Mesenchymal stem cell (in vitro differentiated cells and primary cell): ENCODE results near the gene ADIPOQ.

Source experiments
- DNase-seq: peaks from one replicate; pipeline ENCODE4 v3.0.0-alpha.2; 2013
- H2AFZ ChIP-seq: one replicate; pipeline ENCODE4 v1.6.1; 2013; ENCODE audit warnings: low read depth, mild to moderate bottlenecking, control low read depth, inconsistent platforms, low read length, moderate library complexity
- H2AK5ac ChIP-seq: 2 replicates; pipeline ENCODE4 v1.6.1; 2013; ENCODE audit warnings: low read length, moderate library complexity, mild to moderate bottlenecking, inconsistent platforms; ENCODE audit not compliant: severe bottlenecking
- H2BK120ac ChIP-seq: one replicate; pipeline ENCODE4 v1.6.1; 2013; ENCODE audit warnings: low read depth, mild to moderate bottlenecking, inconsistent platforms, low read length, moderate library complexity
- H2BK12ac ChIP-seq, 2 experiments: one replicate each; pipeline ENCODE4 v1.6.1; 2013; ENCODE audit warnings: inconsistent platforms in 2 of 2, low read length in 2 of 2, mild to moderate bottlenecking in 2 of 2, moderate library complexity in 2 of 2, control low read depth in 1 of 2
- H2BK15ac ChIP-seq: one replicate; pipeline ENCODE4 v1.6.1; 2013; ENCODE audit warnings: mild to moderate bottlenecking, low read depth, inconsistent platforms; ENCODE audit not compliant: poor library complexity, severe bottlenecking
- H2BK5ac ChIP-seq: 2 replicates; pipeline ENCODE4 v1.6.1; 2013; ENCODE audit warnings: low read depth, mild to moderate bottlenecking, low read length, control low read depth, inconsistent platforms; ENCODE audit not compliant: poor library complexity, severe bottlenecking
- H3K14ac ChIP-seq, 2 experiments: one replicate each; pipeline ENCODE4 v1.6.1; 2013; ENCODE audit warnings: inconsistent platforms in 2 of 2, low read length in 2 of 2, control low read depth in 1 of 2, mild to moderate bottlenecking in 1 of 2, moderate library complexity in 1 of 2
- H3K18ac ChIP-seq, 2 experiments: one replicate each; pipeline ENCODE4 v1.6.1; 2013; ENCODE audit warnings: inconsistent platforms in 2 of 2, low read length in 2 of 2, control low read depth in 1 of 2, low read depth in 1 of 2, mild to moderate bottlenecking in 1 of 2
- H3K23ac ChIP-seq, 2 experiments: one replicate each; pipeline ENCODE4 v1.6.1; 2013; ENCODE audit warnings: inconsistent platforms in 2 of 2, low read length in 2 of 2, mild to moderate bottlenecking in 2 of 2, moderate library complexity in 2 of 2, control low read depth in 1 of 2
- H3K27ac ChIP-seq: 2 replicates; pipeline ENCODE4 v1.5.1; 2013; ENCODE audit warnings: mild to moderate bottlenecking, moderate library complexity, low read length, control low read depth, inconsistent platforms; ENCODE audit not compliant: poor library complexity, severe bottlenecking
- H3K27me3 ChIP-seq, 2 experiments: 2 replicates each; pipeline versions ENCODE4 v1.6.1 to v1.7.0; 2013; ENCODE audit warnings: low read length in 2 of 2, mild to moderate bottlenecking in 2 of 2, moderate library complexity in 2 of 2, control low read depth in 1 of 2, inconsistent platforms in 1 of 2; ENCODE audit not compliant: control insufficient read depth in 1 of 2, insufficient read depth in 1 of 2
- H3K36me3 ChIP-seq, 2 experiments: 2 replicates each; pipeline versions ENCODE4 v1.6.1 to v1.7.0; 2013; ENCODE audit warnings: low read length in 2 of 2, control low read depth in 1 of 2, inconsistent platforms in 1 of 2, low read depth in 1 of 2, mild to moderate bottlenecking in 1 of 2; ENCODE audit not compliant: insufficient read depth in 2 of 2, control insufficient read depth in 1 of 2
- H3K4ac ChIP-seq, 2 experiments: one replicate each; pipeline ENCODE4 v1.6.1; 2013; ENCODE audit warnings: inconsistent platforms in 2 of 2, low read length in 2 of 2, mild to moderate bottlenecking in 2 of 2, moderate library complexity in 2 of 2, control low read depth in 1 of 2, low read depth in 1 of 2
- H3K4me1 ChIP-seq: 2 replicates; pipeline ENCODE4 v1.6.1; 2013; ENCODE audit warnings: low read depth, low read length, control low read depth; ENCODE audit not compliant: control insufficient read depth, insufficient read depth
- H3K4me2 ChIP-seq: 2 replicates; pipeline ENCODE4 v1.6.1; 2013; ENCODE audit warnings: low read length, mild to moderate bottlenecking, inconsistent platforms; ENCODE audit not compliant: poor library complexity, severe bottlenecking
- H3K4me3 ChIP-seq, 2 experiments: 2 replicates each; pipeline versions ENCODE4 v1.5.1 to v1.7.0; 2013; ENCODE audit warnings: low read length in 2 of 2, mild to moderate bottlenecking in 2 of 2, control low read depth in 1 of 2, low read depth in 1 of 2; ENCODE audit not compliant: insufficient read depth in 1 of 2
- H3K79me1 ChIP-seq: replicated peaks from 2 replicates; pipeline ENCODE4 v1.6.1; 2013; ENCODE audit warnings: mild to moderate bottlenecking, control low read depth, low read length, inconsistent platforms; ENCODE audit not compliant: poor library complexity, severe bottlenecking
- H3K9ac ChIP-seq: 2 replicates; pipeline ENCODE4 v1.7.0; 2013; ENCODE audit warnings: mild to moderate bottlenecking, low read length, moderate library complexity
- H3K9me3 ChIP-seq: 2 replicates; pipeline ENCODE4 v1.7.0; 2013; ENCODE audit warnings: mild to moderate bottlenecking, low read length; ENCODE audit not compliant: control insufficient read depth
- H4K8ac ChIP-seq: one replicate; pipeline ENCODE4 v1.6.1; 2013; ENCODE audit warnings: inconsistent platforms, mild to moderate bottlenecking, low read length, moderate library complexity
- H4K91ac ChIP-seq: one replicate; pipeline ENCODE4 v1.6.1; 2013; ENCODE audit warnings: mild to moderate bottlenecking, low read length, inconsistent platforms
- WGBS: methylation state at CpG from one replicate; pipeline ENCODE4 v1.1.7; 2013; ENCODE audit warnings: mixed read lengths; 5-methylcytosine and 5-hydroxymethylcytosine counted together

Gene ADIPOQ

GRCh38 chr3:186824430-186825139 is 17.9 kb upstream of the ADIPOQ start:
- no peak overlapping the region for H3K14ac ChIP-seq
- no peak overlapping the region for H2BK15ac ChIP-seq
- no peak overlapping the region for H2BK120ac ChIP-seq
- no peaks in the 10 kb centered on the region for H3K36me3 ChIP-seq
- no peaks in the 10 kb centered on the region for H3K9me3 ChIP-seq
- DNase-seq = no peak
- H2AK5ac ChIP-seq = peak overlapping the region; percentile 20
- H3K4ac ChIP-seq = no peak overlapping the region
- peak overlapping the region; percentile 27 for H3K27ac ChIP-seq
- peaks cover 14 to 17% of the 10 kb centered on the region in 2 experiments for H3K27me3 ChIP-seq
- no peak overlapping the region for H3K4me2 ChIP-seq
- H2BK12ac ChIP-seq = no peak overlapping the region
- H2BK5ac ChIP-seq = no peak overlapping the region
- H3K79me1 ChIP-seq = no peaks in the 10 kb centered on the region
- WGBS = 25% methylated on average over 18 of the region's 18 CpGs
- H3K23ac ChIP-seq = no peak overlapping the region
- H4K8ac ChIP-seq = peak overlapping the region; percentile 38
- peak overlapping the region; percentile 85 for H3K9ac ChIP-seq
- H3K4me3 ChIP-seq = peak overlapping the region in 1 of 2 experiments; percentile 82
- no peak overlapping the region for H3K18ac ChIP-seq
- H4K91ac ChIP-seq = no peak overlapping the region
- no peak overlapping the region for H2AFZ ChIP-seq
- peaks cover 34% of the 10 kb centered on the region for H3K4me1 ChIP-seq

GRCh38 chr3:186825294-186825821 is 17.2 kb upstream of the ADIPOQ start:
- no peak overlapping the region for H2AK5ac ChIP-seq
- no peaks in the 10 kb centered on the region for H3K36me3 ChIP-seq
- peak overlapping the region; percentile 85 for H3K9ac ChIP-seq
- H3K27me3 ChIP-seq = peaks cover 22 to 25% of the 10 kb centered on the region in 2 experiments
- peak overlapping the region in 1 of 2 experiments; percentile 47 for H2BK12ac ChIP-seq
- no peak overlapping the region for H4K8ac ChIP-seq
- peak; percentile 65 for DNase-seq
- H3K79me1 ChIP-seq = no peaks in the 10 kb centered on the region
- no peak overlapping the region for H3K4ac ChIP-seq
- H2BK5ac ChIP-seq = no peak overlapping the region
- no peak overlapping the region for H3K14ac ChIP-seq
- no peaks in the 10 kb centered on the region for H3K9me3 ChIP-seq
- peaks cover 34% of the 10 kb centered on the region for H3K4me1 ChIP-seq
- H2AFZ ChIP-seq = peak overlapping the region; percentile 49
- H3K18ac ChIP-seq = peak overlapping the region in 1 of 2 experiments; percentile 50
- peak overlapping the region; percentile 50 for H3K27ac ChIP-seq
- no peak overlapping the region for H4K91ac ChIP-seq
- H3K23ac ChIP-seq = no peak overlapping the region
- H2BK15ac ChIP-seq = no peak overlapping the region
- H3K4me2 ChIP-seq = peak overlapping the region; percentile 74
- WGBS = 6% methylated on average over 23 of the region's 23 CpGs
- peak overlapping the region in 1 of 2 experiments; percentile 82 for H3K4me3 ChIP-seq
- H2BK120ac ChIP-seq = no peak overlapping the region

GRCh38 chr3:186825872-186826409 is 16.6 kb upstream of the ADIPOQ start:
- Histone ChIP-seq H3K4ac (no peak overlapping the region), H2AK5ac (no peak overlapping the region), H3K9ac (peak overlapping the region; percentile 85), H2BK5ac (no peak overlapping the region), H3K4me3 (peak overlapping the region in 1 of 2 experiments; percentile 82), H3K4me1 (peaks cover 34% of the 10 kb centered on the region), H3K18ac (no peak overlapping the region), H3K36me3 (no peaks in the 10 kb centered on the region), H3K23ac (no peak overlapping the region), H3K27me3 (peaks cover 28 to 31% of the 10 kb centered on the region in 2 experiments), H2BK15ac (no peak overlapping the region), H3K4me2 (peak overlapping the region; percentile 41), H4K8ac (no peak overlapping the region), H2BK12ac (no peak overlapping the region), H2AFZ (no peak overlapping the region), H3K14ac (no peak overlapping the region), H2BK120ac (no peak overlapping the region), H3K9me3 (no peaks in the 10 kb centered on the region), H3K79me1 (no peaks in the 10 kb centered on the region), H4K91ac (no peak overlapping the region), H3K27ac (peak overlapping the region; percentile 36)
- no peak for DNase-seq
- 19% methylated on average over 11 of the region's 11 CpGs for WGBS

- H2BK5ac ChIP-seq = no peak overlapping the region
- H3K4me1 ChIP-seq = peaks cover 34% of the 10 kb centered on the region
- no peak overlapping the region for H2BK15ac ChIP-seq
- H3K14ac ChIP-seq = no peak overlapping the region
- no peak overlapping the region for H3K27ac ChIP-seq
- peak overlapping the region; percentile 94 for H3K4me2 ChIP-seq
- H3K27me3 ChIP-seq = peaks cover 33 to 36% of the 10 kb centered on the region in 2 experiments
- WGBS = 12% methylated on average over 12 of the region's 14 CpGs
- no peak overlapping the region for H3K18ac ChIP-seq
- peak overlapping the region in 1 of 2 experiments; percentile 82 for H3K4me3 ChIP-seq
- H3K9ac ChIP-seq = peak overlapping the region; percentile 85
- H3K9me3 ChIP-seq = no peaks in the 10 kb centered on the region
- H4K91ac ChIP-seq = no peak overlapping the region
- DNase-seq = no peak
- H3K36me3 ChIP-seq = no peaks in the 10 kb centered on the region
- H4K8ac ChIP-seq = no peak overlapping the region
- no peak overlapping the region for H3K23ac ChIP-seq
- no peaks in the 10 kb centered on the region for H3K79me1 ChIP-seq
- H2AK5ac ChIP-seq = no peak overlapping the region
- H2AFZ ChIP-seq = no peak overlapping the region
- no peak overlapping the region for H2BK120ac ChIP-seq
- H2BK12ac ChIP-seq = no peak overlapping the region
- no peak overlapping the region for H3K4ac ChIP-seq
Observed at GRCh38 chr3:186826410-186826975, 16.0 kb upstream of the ADIPOQ start.
